H9 (cell line): ENCODE data around the gene ARHGAP10. TPM values are rescaled to one million over a fixed set of nuclear protein-coding genes. Genes with fewer than 3 reads are reported as not detected.

Experiments
- DNase-seq: peaks from one replicate; pipeline ENCODE4 v3.0.0-alpha.2; 2017
- H2AFZ ChIP-seq: one replicate; pipeline ENCODE4 v1.6.1; 2013; ENCODE audit warnings: mild to moderate bottlenecking, low read length, control low read depth, moderate library complexity
- H2AK5ac ChIP-seq: 2 replicates; pipeline ENCODE4 v1.6.1; 2013; ENCODE audit warnings: low read length, control low read depth, mixed read lengths; ENCODE audit not compliant: insufficient read length
- H2BK120ac ChIP-seq: one replicate; pipeline ENCODE4 v1.6.1; 2013; ENCODE audit warnings: low read depth, mild to moderate bottlenecking, low read length, control low read depth, inconsistent platforms; ENCODE audit not compliant: poor library complexity, severe bottlenecking
- H2BK12ac ChIP-seq: 2 replicates; pipeline ENCODE4 v1.6.1; 2013; ENCODE audit warnings: low read length, control low read depth, mixed read lengths, low read depth; ENCODE audit not compliant: insufficient read length
- H2BK15ac ChIP-seq: 2 replicates; pipeline ENCODE4 v1.6.1; 2013; ENCODE audit warnings: low read depth, low read length, control low read depth
- H2BK20ac ChIP-seq: one replicate; pipeline ENCODE4 v1.6.1; 2013; ENCODE audit warnings: low read depth, mild to moderate bottlenecking, low read length, control low read depth, inconsistent platforms; ENCODE audit not compliant: poor library complexity, severe bottlenecking
- H2BK5ac ChIP-seq: 2 replicates; pipeline ENCODE4 v1.6.1; 2013; ENCODE audit warnings: low read length, control low read depth, mixed read lengths; ENCODE audit not compliant: insufficient read length
- H3K14ac ChIP-seq: 2 replicates; pipeline ENCODE4 v1.6.1; 2013; ENCODE audit warnings: low read length, control low read depth; ENCODE audit not compliant: insufficient read depth
- H3K18ac ChIP-seq: 2 replicates; pipeline ENCODE4 v1.6.1; 2013; ENCODE audit warnings: low read depth, mild to moderate bottlenecking, mixed read lengths, low read length, control low read depth; ENCODE audit not compliant: insufficient read length
- H3K23ac ChIP-seq: 2 replicates; pipeline ENCODE4 v1.6.1; 2013; ENCODE audit warnings: low read length, control low read depth, mixed read lengths, low read depth; ENCODE audit not compliant: insufficient read length
- H3K23me2 ChIP-seq: 2 replicates; pipeline ENCODE4 v1.6.1; 2013; ENCODE audit warnings: low read depth, mild to moderate bottlenecking, mixed read lengths, low read length, control low read depth; ENCODE audit not compliant: insufficient read length, poor library complexity, severe bottlenecking
- H3K27ac ChIP-seq: 2 replicates; pipeline ENCODE4 v1.5.1; 2013; ENCODE audit warnings: low read length, control low read depth, mixed read lengths, low read depth; ENCODE audit not compliant: insufficient read length
- H3K27me3 ChIP-seq: 2 replicates; pipeline ENCODE4 v1.6.1; 2013; ENCODE audit warnings: low read length, control low read depth, inconsistent platforms; ENCODE audit not compliant: insufficient read depth
- H3K4ac ChIP-seq: 2 replicates; pipeline ENCODE4 v1.6.1; 2013; ENCODE audit warnings: low read depth, mild to moderate bottlenecking, control low read depth, inconsistent platforms, low read length, moderate library complexity
- H3K4me1 ChIP-seq: 2 replicates; pipeline ENCODE4 v1.6.1; 2013; ENCODE audit warnings: low read length, control low read depth, inconsistent platforms; ENCODE audit not compliant: insufficient read depth
- H3K4me2 ChIP-seq: 2 replicates; pipeline ENCODE4 v1.6.1; 2013; ENCODE audit warnings: low read length, control low read depth, mixed read lengths; ENCODE audit not compliant: insufficient read length, insufficient read depth
- H3K56ac ChIP-seq: 2 replicates; pipeline ENCODE4 v1.6.1; 2013; ENCODE audit warnings: low read depth, mild to moderate bottlenecking, mixed read lengths, low read length, control low read depth; ENCODE audit not compliant: insufficient read length
- H3K79me1 ChIP-seq: 2 replicates; pipeline ENCODE4 v1.6.1; 2013; ENCODE audit warnings: low read depth, mild to moderate bottlenecking, moderate library complexity, low read length, control low read depth, inconsistent platforms; ENCODE audit not compliant: insufficient read depth, poor library complexity, severe bottlenecking
- H3K79me2 ChIP-seq: 2 replicates; pipeline ENCODE4 v1.6.1; 2013; ENCODE audit warnings: low read length, control low read depth, inconsistent platforms; ENCODE audit not compliant: insufficient read depth
- H3K9ac ChIP-seq: 2 replicates; pipeline ENCODE4 v1.6.1; 2013; ENCODE audit warnings: low read length, control low read depth, mixed read lengths; ENCODE audit not compliant: insufficient read length; ENCODE audit errors: extremely low read depth
- H3K9me3 ChIP-seq: one replicate; pipeline ENCODE4 v1.6.1; 2013; ENCODE audit warnings: low read depth, low read length, inconsistent platforms; ENCODE audit not compliant: control insufficient read depth
- H3T11ph ChIP-seq: one replicate; pipeline ENCODE4 v1.6.1; 2013; ENCODE audit warnings: mild to moderate bottlenecking, low read length, control low read depth, inconsistent platforms
- H4K20me1 ChIP-seq: one replicate; pipeline ENCODE4 v1.6.1; 2013; ENCODE audit not compliant: control insufficient read depth, insufficient read length, insufficient read depth
- H4K5ac ChIP-seq: 2 replicates; pipeline ENCODE4 v1.6.1; 2013; ENCODE audit warnings: low read depth, mild to moderate bottlenecking, mixed read lengths, low read length, control low read depth; ENCODE audit not compliant: insufficient read length
- H4K8ac ChIP-seq: replicated peaks from 2 replicates; pipeline ENCODE4 v1.6.1; 2013; ENCODE audit warnings: low read length, control low read depth, mixed read lengths, low read depth; ENCODE audit not compliant: insufficient read length
- H4K91ac ChIP-seq: 2 replicates; pipeline ENCODE4 v1.6.1; 2013; ENCODE audit warnings: low read depth, mild to moderate bottlenecking, moderate library complexity, mixed read lengths, low read length, control low read depth; ENCODE audit not compliant: insufficient read length
- H3K27ac Mint-ChIP-seq, 3 experiments: 2 replicates in 2 of 3; 3 replicates in 1 of 3; pipeline ENCODE4 v1.8.0; 2020 to 2021; ENCODE audit warnings: mixed read lengths in 3 of 3, mild to moderate bottlenecking in 1 of 3, moderate library complexity in 1 of 3
- H3K27me3 Mint-ChIP-seq: 2 replicates; pipeline ENCODE4 v1.8.0; 2021; ENCODE audit warnings: low read depth, mild to moderate bottlenecking, moderate library complexity, mixed read lengths
- H3K36me3 Mint-ChIP-seq, 3 experiments: 2 replicates in 2 of 3; 3 replicates in 1 of 3; pipeline ENCODE4 v1.8.0; 2020 to 2021; ENCODE audit warnings: low read depth in 3 of 3, mixed read lengths in 3 of 3; ENCODE audit not compliant: insufficient read depth in 1 of 3
- H3K4me1 Mint-ChIP-seq, 2 experiments: 2 replicates each; pipeline ENCODE4 v1.8.0; 2020; ENCODE audit warnings: mixed read lengths in 2 of 2
- H3K4me3 Mint-ChIP-seq, 2 experiments: 2 replicates in 1 of 2; 3 replicates in 1 of 2; pipeline ENCODE4 v1.8.0; 2020 to 2021; ENCODE audit warnings: mild to moderate bottlenecking in 2 of 2, mixed read lengths in 2 of 2, moderate library complexity in 1 of 2
- H3K9me3 Mint-ChIP-seq, 2 experiments: 2 replicates in 1 of 2; 3 replicates in 1 of 2; pipeline ENCODE4 v1.8.0; 2020; ENCODE audit warnings: mild to moderate bottlenecking in 2 of 2, mixed read lengths in 2 of 2, moderate library complexity in 1 of 2
- WGBS: extraction: QIAGEN DNeasy Blood & Tissue Kit; methylation state at CpG from one replicate; pipeline ENCODE4 v1.1.7; 2013; ENCODE audit warnings: missing lambda C conversion rate, low lambda C conversion rate, mixed read lengths; ENCODE audit not compliant: insufficient read length; ENCODE audit errors: extremely low coverage; 5-methylcytosine and 5-hydroxymethylcytosine counted together
- total RNA-seq: library from RNA; stranded (reverse); gene quantifications from 2 replicates; pipeline ENCODE4 v1.2.1, GENCODE V29; 2021
- TF ChIP-seq, protein P1 (sequence below): fragments of 200-600 bp; sonication (generic); conservative IDR thresholded peaks from 3 replicates; pipeline ENCODE4 v1.8.0; 2021; ENCODE audit warnings: antibody characterized with exemption, mild to moderate bottlenecking

Gene ARHGAP10
- total RNA-seq, 1 experiment from 2014 or later = 7.8 TPM

- no peak overlapping the region for H3K4me3 Mint-ChIP-seq
- Histone ChIP-seq H3T11ph (no peak overlapping the region), H2BK5ac (no peak overlapping the region), H3K4me2 (no peak overlapping the region), H3K23me2 (no peaks in the 10 kb centered on the region), H2BK12ac (no peak overlapping the region), H3K79me2 (no peaks in the 10 kb centered on the region), H2BK15ac (no peak overlapping the region), H3K9ac (no peak overlapping the region), H3K79me1 (no peaks in the 10 kb centered on the region), H4K91ac (no peak overlapping the region), H3K27ac (no peak overlapping the region), H4K8ac (no peak overlapping the region), H2AFZ (no peak overlapping the region), H3K27me3 (no peaks in the 10 kb centered on the region), H3K23ac (no peak overlapping the region), H4K5ac (no peak overlapping the region), H2BK120ac (no peak overlapping the region), H3K4me1 (no peaks in the 10 kb centered on the region), H3K56ac (no peak overlapping the region), H2BK20ac (no peak overlapping the region), H3K14ac (no peak overlapping the region), H2AK5ac (no peak overlapping the region), H4K20me1 (no peaks in the 10 kb centered on the region), H3K9me3 (no peaks in the 10 kb centered on the region), H3K18ac (no peak overlapping the region), H3K4ac (no peak overlapping the region)
- no peak for DNase-seq
- H3K27me3 Mint-ChIP-seq = no peaks in the 10 kb centered on the region
- no CpG with 5 or more reads among the region's 2 CpGs for WGBS
- H3K36me3 Mint-ChIP-seq = no peaks in the 10 kb centered on the region
- peaks cover 11 to 14% of the 10 kb centered on the region in 2 experiments for H3K4me1 Mint-ChIP-seq
- no peaks in the 10 kb centered on the region for H3K9me3 Mint-ChIP-seq
- peak overlapping the region in 1 of 3 experiments; percentile 34; a peak in 2 of 7 replicates for H3K27ac Mint-ChIP-seq
- TF ChIP-seq, protein P1, sequence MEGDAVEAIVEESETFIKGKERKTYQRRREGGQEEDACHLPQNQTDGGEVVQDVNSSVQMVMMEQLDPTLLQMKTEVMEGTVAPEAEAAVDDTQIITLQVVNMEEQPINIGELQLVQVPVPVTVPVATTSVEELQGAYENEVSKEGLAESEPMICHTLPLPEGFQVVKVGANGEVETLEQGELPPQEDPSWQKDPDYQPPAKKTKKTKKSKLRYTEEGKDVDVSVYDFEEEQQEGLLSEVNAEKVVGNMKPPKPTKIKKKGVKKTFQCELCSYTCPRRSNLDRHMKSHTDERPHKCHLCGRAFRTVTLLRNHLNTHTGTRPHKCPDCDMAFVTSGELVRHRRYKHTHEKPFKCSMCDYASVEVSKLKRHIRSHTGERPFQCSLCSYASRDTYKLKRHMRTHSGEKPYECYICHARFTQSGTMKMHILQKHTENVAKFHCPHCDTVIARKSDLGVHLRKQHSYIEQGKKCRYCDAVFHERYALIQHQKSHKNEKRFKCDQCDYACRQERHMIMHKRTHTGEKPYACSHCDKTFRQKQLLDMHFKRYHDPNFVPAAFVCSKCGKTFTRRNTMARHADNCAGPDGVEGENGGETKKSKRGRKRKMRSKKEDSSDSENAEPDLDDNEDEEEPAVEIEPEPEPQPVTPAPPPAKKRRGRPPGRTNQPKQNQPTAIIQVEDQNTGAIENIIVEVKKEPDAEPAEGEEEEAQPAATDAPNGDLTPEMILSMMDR = no peak
Observed at GRCh38 chr4:147786031-147786430, 54.1 kb downstream of the ARHGAP10 start.
